Measurements from ENCODE around the gene FAM193A.

FAM193A gene

DNA sequence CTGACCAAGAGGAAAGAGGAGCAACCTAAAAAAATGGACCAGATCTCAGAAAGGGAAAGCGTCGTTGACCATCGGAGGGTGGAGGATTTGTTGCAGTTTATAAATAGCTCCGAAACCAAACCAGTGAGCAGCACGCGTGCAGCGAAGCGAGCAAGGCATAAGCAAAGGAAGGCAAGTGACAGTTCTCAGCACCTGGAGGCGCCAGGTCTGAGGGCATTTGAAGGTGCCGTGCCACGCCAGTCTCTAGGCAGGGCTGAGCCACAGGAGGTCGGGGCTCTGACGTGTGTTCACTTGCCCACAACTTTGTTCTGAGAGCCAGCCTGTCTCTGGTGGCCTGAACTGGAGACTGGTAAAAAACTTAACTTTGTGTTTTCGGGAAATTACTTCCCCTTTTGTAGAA is 160.0 kb downstream of the FAM193A start:
- H3K4me3 ChIP-seq (ENCODE audit: low read depth, low read length): no peak overlapping the region
- DNase-seq (ENCODE audit: low read depth): no peak
- TF ChIP-seq CTCF (IDR thresholded peaks at IDR 0.05; ENCODE audit: control insufficient read depth, extremely low read depth, insufficient read depth): no peak

DNA sequence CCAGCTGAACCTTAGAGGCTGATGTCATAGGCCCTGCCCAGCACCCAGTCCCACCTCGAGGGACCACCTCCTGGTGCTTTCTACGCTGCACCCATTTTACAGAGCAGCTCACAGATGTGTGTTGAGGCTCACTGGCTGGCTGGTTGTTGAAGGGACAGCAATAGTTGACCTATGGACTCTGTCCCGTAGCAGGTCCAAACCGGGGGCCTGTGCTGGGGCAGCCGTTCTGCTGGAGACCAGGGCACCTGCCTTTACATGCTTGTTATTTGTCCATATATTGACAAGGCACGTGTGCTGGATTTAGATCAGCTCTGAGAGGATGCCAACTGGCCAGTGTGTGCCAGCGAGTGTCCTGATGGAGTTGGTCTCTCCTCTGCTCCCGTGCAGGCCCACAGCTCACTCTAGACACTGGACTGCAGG is 161.6 kb downstream of the FAM193A start:
- no peak overlapping the region for H3K4me3 ChIP-seq (ENCODE audit: low read depth, low read length)
- TF ChIP-seq CTCF (IDR thresholded peaks at IDR 0.05; ENCODE audit: control insufficient read depth, extremely low read depth, insufficient read depth): no peak
- DNase-seq (ENCODE audit: low read depth): no peak

- DNase-seq (ENCODE audit: low read depth): no peak
- TF ChIP-seq CTCF (IDR thresholded peaks at IDR 0.05; ENCODE audit: control insufficient read depth, extremely low read depth, insufficient read depth): no peak
- no peak overlapping the region for H3K4me3 ChIP-seq (ENCODE audit: low read depth, low read length)
Measured at GRCh38 chr4:2698504-2698903, 162.1 kb downstream of the FAM193A start.

GRCh38 chr4:2698951-2699505 is 162.6 kb downstream of the FAM193A start:
- DNase-seq (ENCODE audit: low read depth): no peak
- no peak for TF ChIP-seq CTCF (IDR thresholded peaks at IDR 0.05; ENCODE audit: control insufficient read depth, extremely low read depth, insufficient read depth)
- H3K4me3 ChIP-seq (ENCODE audit: low read depth, low read length): no peak overlapping the region

- no peak for DNase-seq (ENCODE audit: low read depth)
- no peak for TF ChIP-seq CTCF (IDR thresholded peaks at IDR 0.05; ENCODE audit: control insufficient read depth, extremely low read depth, insufficient read depth)
Measured at GRCh38 chr4:2699534-2699933, 163.1 kb downstream of the FAM193A start.

DNA sequence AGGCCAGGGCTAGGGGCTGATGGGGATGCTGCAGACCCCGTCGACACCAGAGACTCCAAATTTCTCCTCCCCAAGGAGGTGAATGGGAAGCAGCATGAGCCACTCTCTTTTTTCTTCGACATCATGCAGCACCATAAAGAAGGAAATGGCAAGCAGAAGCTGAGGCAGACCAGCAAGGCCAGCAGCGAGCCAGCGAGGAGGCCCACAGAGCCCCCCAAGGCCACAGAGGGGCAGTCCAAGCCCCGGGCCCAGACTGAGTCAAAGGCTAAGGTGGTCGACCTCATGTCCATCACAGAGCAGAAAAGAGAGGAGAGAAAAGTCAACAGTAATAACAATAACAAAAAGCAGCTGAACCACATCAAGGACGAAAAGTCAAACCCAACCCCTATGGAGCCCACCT is 163.6 kb downstream of the FAM193A start:
- no peak overlapping the region for H3K4me3 ChIP-seq (ENCODE audit: low read depth, low read length)
- no peak for DNase-seq (ENCODE audit: low read depth)
- no peak for TF ChIP-seq CTCF (IDR thresholded peaks at IDR 0.05; ENCODE audit: control insufficient read depth, extremely low read depth, insufficient read depth)

More at GRCh38 chr4:2699534-2699933, 163.1 kb downstream of the FAM193A start:
- no peak overlapping the region for H3K4me3 ChIP-seq (ENCODE audit: low read depth, low read length)

GRCh38 chr4:2702361-2702760 is 165.9 kb downstream of the FAM193A start:
- H3K4me3 ChIP-seq (ENCODE audit: low read depth, low read length): no peak overlapping the region
- DNase-seq (ENCODE audit: low read depth): no peak
- TF ChIP-seq CTCF (IDR thresholded peaks at IDR 0.05; ENCODE audit: control insufficient read depth, extremely low read depth, insufficient read depth): no peak

All from LNCaP clone FGC (cell line).